WTC11 (cell line): Measurements from ENCODE around the gene COG6.

Experiments used
- ATF3 ChIP-seq: sonication (generic); formaldehyde crosslinking; conservative IDR thresholded peaks from 2 replicates; pipeline ENCODE4 v1.8.1; 2022; ENCODE audit warnings: mild to moderate bottlenecking, missing genetic modification reagents
- ESRRA ChIP-seq: sonication (generic); formaldehyde crosslinking; IDR thresholded peaks from 2 replicates; pipeline ENCODE4 v1.8.1; 2022; ENCODE audit warnings: mild to moderate bottlenecking, missing genetic modification reagents, borderline replicate concordance
- JUN ChIP-seq: sonication (generic); formaldehyde crosslinking; IDR thresholded peaks from 2 replicates; pipeline ENCODE4 v1.8.0; 2023; ENCODE audit warnings: mild to moderate bottlenecking, missing genetic modification reagents
- NR2C2 ChIP-seq: sonication (generic); formaldehyde crosslinking; IDR thresholded peaks from 2 replicates; pipeline ENCODE4 v1.8.0; 2022; ENCODE audit warnings: mild to moderate bottlenecking, missing genetic modification reagents
- NR3C1 ChIP-seq: sonication (generic); formaldehyde crosslinking; conservative IDR thresholded peaks from 2 replicates; pipeline ENCODE4 v1.8.1; 2023; ENCODE audit warnings: low read depth, mild to moderate bottlenecking, missing genetic modification reagents
- SP1 ChIP-seq: sonication (generic); formaldehyde crosslinking; conservative IDR thresholded peaks from 2 replicates; pipeline ENCODE4 v1.8.1; 2022; ENCODE audit warnings: missing genetic modification reagents
- ZNF138 ChIP-seq: sonication (generic); formaldehyde crosslinking; conservative IDR thresholded peaks from 2 replicates; pipeline ENCODE4 v1.8.1; 2022; ENCODE audit warnings: mild to moderate bottlenecking, moderate library complexity, missing genetic modification reagents
- TF ChIP-seq, protein P1 (sequence below): fragments of 200-600 bp; IDR thresholded peaks from 2 replicates; pipeline ENCODE4 v1.8.0; 2022; ENCODE audit warnings: antibody characterized with exemption
- TF ChIP-seq, protein P2 (sequence below): sonication (generic); formaldehyde crosslinking; IDR thresholded peaks from 2 replicates; pipeline ENCODE4 v1.8.1; 2023; ENCODE audit warnings: mild to moderate bottlenecking, missing genetic modification reagents, moderate library complexity

- TF ChIP-seq, protein P1, sequence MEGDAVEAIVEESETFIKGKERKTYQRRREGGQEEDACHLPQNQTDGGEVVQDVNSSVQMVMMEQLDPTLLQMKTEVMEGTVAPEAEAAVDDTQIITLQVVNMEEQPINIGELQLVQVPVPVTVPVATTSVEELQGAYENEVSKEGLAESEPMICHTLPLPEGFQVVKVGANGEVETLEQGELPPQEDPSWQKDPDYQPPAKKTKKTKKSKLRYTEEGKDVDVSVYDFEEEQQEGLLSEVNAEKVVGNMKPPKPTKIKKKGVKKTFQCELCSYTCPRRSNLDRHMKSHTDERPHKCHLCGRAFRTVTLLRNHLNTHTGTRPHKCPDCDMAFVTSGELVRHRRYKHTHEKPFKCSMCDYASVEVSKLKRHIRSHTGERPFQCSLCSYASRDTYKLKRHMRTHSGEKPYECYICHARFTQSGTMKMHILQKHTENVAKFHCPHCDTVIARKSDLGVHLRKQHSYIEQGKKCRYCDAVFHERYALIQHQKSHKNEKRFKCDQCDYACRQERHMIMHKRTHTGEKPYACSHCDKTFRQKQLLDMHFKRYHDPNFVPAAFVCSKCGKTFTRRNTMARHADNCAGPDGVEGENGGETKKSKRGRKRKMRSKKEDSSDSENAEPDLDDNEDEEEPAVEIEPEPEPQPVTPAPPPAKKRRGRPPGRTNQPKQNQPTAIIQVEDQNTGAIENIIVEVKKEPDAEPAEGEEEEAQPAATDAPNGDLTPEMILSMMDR = no peak
- TF ChIP-seq SP1 (CRISPR knock-in tag) (no peak), ESRRA (CRISPR knock-in tag) (no peak), ZNF138 (CRISPR knock-in tag) (no peak), ATF3 (CRISPR knock-in tag) (no peak), NR2C2 (CRISPR knock-in tag) (no peak), JUN (CRISPR knock-in tag) (no peak), NR3C1 (no peak)
- TF ChIP-seq, protein P2, sequence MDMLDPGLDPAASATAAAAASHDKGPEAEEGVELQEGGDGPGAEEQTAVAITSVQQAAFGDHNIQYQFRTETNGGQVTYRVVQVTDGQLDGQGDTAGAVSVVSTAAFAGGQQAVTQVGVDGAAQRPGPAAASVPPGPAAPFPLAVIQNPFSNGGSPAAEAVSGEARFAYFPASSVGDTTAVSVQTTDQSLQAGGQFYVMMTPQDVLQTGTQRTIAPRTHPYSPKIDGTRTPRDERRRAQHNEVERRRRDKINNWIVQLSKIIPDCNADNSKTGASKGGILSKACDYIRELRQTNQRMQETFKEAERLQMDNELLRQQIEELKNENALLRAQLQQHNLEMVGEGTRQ (CRISPR knock-in tag) = no peak
Observed at GRCh38 chr13:39748961-39749360, 93.5 kb downstream of the COG6 start.
